Kidney (tissue), 14 donors: ENCODE measurements around the gene PYGB. TPM values are rescaled to one million over a fixed set of nuclear protein-coding genes. Genes with fewer than 3 reads are reported as not detected.

Experiments used
- DNase-seq, 5 donors: peaks; one replicate each; pipeline ENCODE4 v3.0.0-alpha.2; 2013 to 2020
- FAIRE-seq: peaks from 2 replicates; lab custom pipeline; 2012; peaks lifted over from hg19 to GRCh38; lab: Jason Lieb, UNC
- H3K27ac ChIP-seq, 2 donors: one replicate each; pipeline ENCODE4 v1.7.0; 2013; ENCODE audit warnings: low read depth in 2 of 2, low read length in 2 of 2, inconsistent platforms in 1 of 2
- H3K27me3 ChIP-seq: one replicate; pipeline ENCODE4 v1.7.1; 2013; ENCODE audit warnings: low read length, inconsistent platforms; ENCODE audit not compliant: control insufficient read depth, insufficient read depth
- H3K36me3 ChIP-seq, 3 donors: one replicate each; pipeline versions ENCODE4 v1.7.0 to v1.7.1; 2013; ENCODE audit warnings: low read length in 3 of 3, control low read depth in 1 of 3, inconsistent platforms in 1 of 3; ENCODE audit not compliant: insufficient read depth in 3 of 3, control insufficient read depth in 2 of 3
- H3K4me1 ChIP-seq, 3 donors: one replicate each; pipeline versions ENCODE4 v1.7.0 to v1.7.1; 2013; ENCODE audit warnings: low read length in 3 of 3, inconsistent platforms in 1 of 3, low read depth in 1 of 3; ENCODE audit not compliant: control insufficient read depth in 2 of 3, insufficient read depth in 2 of 3
- H3K4me3 ChIP-seq, 3 donors: one replicate each; pipeline versions ENCODE4 v1.7.0 to v1.8.1; 2013; ENCODE audit warnings: low read length in 3 of 3, control low read depth in 1 of 3, inconsistent platforms in 1 of 3
- H3K9ac ChIP-seq, 3 donors: one replicate each; pipeline versions ENCODE4 v1.7.0 to v1.7.1; 2013; ENCODE audit warnings: low read length in 3 of 3, control low read depth in 1 of 3, inconsistent platforms in 1 of 3
- H3K9me3 ChIP-seq, 3 donors: one replicate each; pipeline versions ENCODE4 v1.7.0 to v1.7.1; 2013; ENCODE audit warnings: low read length in 3 of 3, control low read depth in 1 of 3, inconsistent platforms in 1 of 3; ENCODE audit not compliant: control insufficient read depth in 2 of 3, insufficient read depth in 1 of 3
- intact Hi-C: fragments of 100-400 bp; cut with DNase I; formaldehyde crosslinking; loops from one replicate; pipeline ENCODE4 v1.11.1; 2022
- polyA plus RNA-seq: library from polyadenylated mRNA; stranded (reverse); fragments of 350-450 nt; fragmentation: Illumina TruSeq; extraction: RNeasy Lipid Tissue Mini Kit (QIAGEN cat#74804); gene quantifications from one replicate; pipeline ENCODE4 v1.2.3, GENCODE V29; 2014; ENCODE audit warnings: low read depth, low replicate concordance; ENCODE audit not compliant: insufficient read depth
- total RNA-seq: library from RNA; stranded (reverse); fragmentation: NEBNext Ultra II Directional; extraction: Animal tissue kit (Norgen Biotek cat#: 25700); gene quantifications from one replicate; pipeline ENCODE4 v1.2.1, GENCODE V29; 2021
- TF ChIP-seq, protein P1 (sequence below): IDR thresholded peaks from 3 replicates; pipeline ENCODE4 v1.5.1; 2012; ENCODE audit warnings: mild to moderate bottlenecking, moderate library complexity, borderline replicate concordance; ENCODE audit not compliant: insufficient read depth; ENCODE audit errors: extremely low read depth
- donor health status: control.
- donor health status: control.
- donor health status: control.
- donor health status: control.
- donor health status: control.
- donor health status: DM: yes; HTN: yes; CAD: no.
- donor health status: Normal renal cell carcinoma (clear cell type).

Gene PYGB
- total and polyA plus RNA-seq, 2 donors from 2014 or later = 50.9 to 176 TPM

DNA sequence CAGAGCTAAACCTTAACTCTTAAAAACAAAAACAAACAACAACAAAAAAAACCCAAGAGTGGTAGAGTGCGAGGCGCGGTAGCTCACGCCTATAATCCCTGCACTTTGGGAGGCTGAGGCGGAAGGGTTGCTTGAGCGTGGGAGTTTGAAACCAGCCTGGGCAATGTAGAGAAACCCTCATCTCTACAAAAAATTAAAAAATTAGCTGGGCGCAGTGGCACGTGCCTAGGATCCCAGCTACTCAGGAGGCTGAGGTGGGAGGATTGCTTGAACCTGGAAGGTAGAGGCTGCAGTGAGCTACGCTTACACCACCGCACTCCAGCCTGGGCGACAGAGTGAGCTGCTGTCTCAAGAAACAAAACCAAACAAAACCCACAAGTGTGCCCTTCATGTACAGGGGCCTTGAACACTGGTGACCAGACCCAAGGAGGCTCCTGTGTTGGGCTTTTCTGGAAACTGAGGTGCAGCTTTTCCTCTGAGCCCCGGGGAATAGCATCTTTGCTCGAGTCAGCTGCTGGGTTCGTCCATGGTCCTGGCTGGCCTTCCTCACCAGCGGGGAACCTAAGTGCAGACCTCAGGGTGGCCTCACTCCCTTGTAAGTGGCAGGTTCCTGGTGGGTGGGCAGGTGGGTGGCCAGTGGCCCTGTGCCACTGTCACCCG, 39.9 kb downstream of the PYGB start:
- no peak overlapping the region for H3K4me3 ChIP-seq
- no peaks in the 10 kb centered on the region for H3K4me1 ChIP-seq
- peak in 1 of 5 donors; percentile 25 for DNase-seq
- no peak overlapping the region for H3K9ac ChIP-seq
- TF ChIP-seq, protein P1, sequence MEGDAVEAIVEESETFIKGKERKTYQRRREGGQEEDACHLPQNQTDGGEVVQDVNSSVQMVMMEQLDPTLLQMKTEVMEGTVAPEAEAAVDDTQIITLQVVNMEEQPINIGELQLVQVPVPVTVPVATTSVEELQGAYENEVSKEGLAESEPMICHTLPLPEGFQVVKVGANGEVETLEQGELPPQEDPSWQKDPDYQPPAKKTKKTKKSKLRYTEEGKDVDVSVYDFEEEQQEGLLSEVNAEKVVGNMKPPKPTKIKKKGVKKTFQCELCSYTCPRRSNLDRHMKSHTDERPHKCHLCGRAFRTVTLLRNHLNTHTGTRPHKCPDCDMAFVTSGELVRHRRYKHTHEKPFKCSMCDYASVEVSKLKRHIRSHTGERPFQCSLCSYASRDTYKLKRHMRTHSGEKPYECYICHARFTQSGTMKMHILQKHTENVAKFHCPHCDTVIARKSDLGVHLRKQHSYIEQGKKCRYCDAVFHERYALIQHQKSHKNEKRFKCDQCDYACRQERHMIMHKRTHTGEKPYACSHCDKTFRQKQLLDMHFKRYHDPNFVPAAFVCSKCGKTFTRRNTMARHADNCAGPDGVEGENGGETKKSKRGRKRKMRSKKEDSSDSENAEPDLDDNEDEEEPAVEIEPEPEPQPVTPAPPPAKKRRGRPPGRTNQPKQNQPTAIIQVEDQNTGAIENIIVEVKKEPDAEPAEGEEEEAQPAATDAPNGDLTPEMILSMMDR = no peak
- H3K27ac ChIP-seq = no peak overlapping the region
- peaks cover 0 to 25% (median 15%) of the 10 kb centered on the region in 3 donors for H3K36me3 ChIP-seq
- H3K9me3 ChIP-seq = no peaks in the 10 kb centered on the region
- intact Hi-C loops = no loop called here
- H3K27me3 ChIP-seq = no peaks in the 10 kb centered on the region
- no peak for FAIRE-seq

DNA sequence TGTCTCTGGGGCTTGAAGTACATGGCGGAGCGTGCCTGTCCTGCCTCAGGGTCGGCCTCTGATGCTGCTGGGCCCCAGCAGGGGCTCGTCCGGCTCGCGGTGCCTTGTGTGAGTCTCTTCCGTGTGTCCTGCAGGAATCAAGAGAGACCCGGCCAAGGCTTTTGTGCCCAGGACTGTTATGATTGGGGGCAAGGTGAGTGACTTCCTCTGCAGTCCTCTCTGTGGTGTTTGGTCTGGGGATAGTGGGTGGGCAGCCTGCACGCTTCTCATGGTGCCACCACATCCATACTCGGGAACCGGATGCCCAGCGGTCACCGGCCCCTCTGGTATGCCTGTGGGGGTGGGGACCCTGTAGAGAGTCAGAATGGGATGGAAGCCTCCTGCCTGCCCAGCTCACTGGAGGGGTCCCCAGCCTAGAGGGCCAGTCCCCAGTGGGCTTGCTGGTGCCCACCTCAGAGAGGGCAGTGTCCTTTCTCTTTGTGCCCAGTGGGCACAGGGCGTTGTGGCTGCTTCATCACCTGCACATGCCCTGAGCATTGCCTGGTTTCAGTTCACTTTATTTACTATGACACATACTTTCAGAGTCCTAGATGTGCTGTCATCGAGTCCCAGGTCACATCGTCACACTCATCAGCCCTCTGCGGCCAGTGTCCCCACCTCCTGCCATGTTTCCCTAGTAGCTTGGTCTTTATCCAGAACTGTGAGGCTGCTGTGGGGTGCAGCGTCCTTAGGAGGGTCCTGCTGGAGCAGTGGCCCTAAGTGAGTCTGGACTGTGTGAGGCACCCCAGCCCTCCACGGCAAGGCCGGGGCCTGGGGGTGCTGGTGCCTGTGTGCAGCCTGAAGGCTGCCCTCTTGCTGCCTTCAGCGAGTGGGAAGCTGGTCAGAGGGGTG, 40.7 kb downstream of the PYGB start:
- DNase-seq (peak in 1 of 5 donors; percentile 66), FAIRE-seq (no peak)
- Histone ChIP-seq H3K4me1 (no peaks in the 10 kb centered on the region), H3K9me3 (no peaks in the 10 kb centered on the region), H3K4me3 (no peak overlapping the region), H3K27ac (no peak overlapping the region), H3K27me3 (no peaks in the 10 kb centered on the region), H3K36me3 (peaks cover 0 to 25% (median 15%) of the 10 kb centered on the region in 3 donors), H3K9ac (no peak overlapping the region)
- TF ChIP-seq, protein P1 = no peak
- intact Hi-C loops = no loop called here

DNA sequence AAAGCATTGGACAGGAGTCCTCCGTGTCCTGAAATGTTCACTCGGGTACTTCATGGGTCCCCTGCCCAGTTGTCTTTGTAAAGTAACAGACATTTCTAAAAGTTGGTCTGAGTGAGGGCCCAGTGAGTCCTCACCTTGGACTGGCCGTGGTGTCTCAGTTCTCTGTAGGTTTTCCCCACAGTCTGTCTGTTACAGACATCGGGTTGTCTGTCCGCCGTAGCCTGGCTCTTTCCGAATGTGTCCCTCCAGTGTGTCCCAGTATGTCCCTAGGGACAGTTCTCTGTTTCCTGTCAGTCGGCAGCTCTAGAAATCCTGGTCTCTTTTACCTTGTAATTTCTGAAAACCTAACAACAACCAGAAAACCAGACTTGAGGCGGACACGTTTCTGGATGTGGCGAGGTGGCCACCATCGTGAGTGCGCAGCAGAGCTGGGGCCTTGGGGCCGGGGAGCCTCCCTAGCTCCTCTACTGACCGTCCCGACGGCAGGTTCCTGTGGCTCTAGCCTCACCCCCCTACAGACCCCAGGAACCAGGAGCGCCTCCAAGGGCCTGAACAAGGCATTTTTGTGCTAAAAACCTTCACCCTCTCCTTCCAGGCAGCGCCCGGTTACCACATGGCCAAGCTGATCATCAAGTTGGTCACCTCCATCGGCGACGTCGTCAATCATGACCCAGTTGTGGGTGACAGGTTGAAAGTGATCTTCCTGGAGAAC, 42.2 kb downstream of the PYGB start:
- peak in 1 of 5 donors; percentile 57 for DNase-seq
- no peak overlapping the region for H3K4me3 ChIP-seq
- FAIRE-seq = no peak
- H3K9me3 ChIP-seq = no peaks in the 10 kb centered on the region
- H3K36me3 ChIP-seq = peaks cover 0 to 25% (median 10%) of the 10 kb centered on the region in 3 donors
- no peak overlapping the region for H3K27ac ChIP-seq
- intact Hi-C loops = no loop called here
- no peak overlapping the region for H3K9ac ChIP-seq
- H3K4me1 ChIP-seq = no peaks in the 10 kb centered on the region
- H3K27me3 ChIP-seq = no peaks in the 10 kb centered on the region
- TF ChIP-seq, protein P1 = no peak
